HepG2 (cell line): ENCODE results near the gene ATG9A. TPM values are rescaled to one million over a fixed set of nuclear protein-coding genes. Genes with fewer than 3 reads are reported as not detected.

Experiments used
- AHR ChIP-seq: IDR thresholded peaks from 2 replicates; pipeline ENCODE4 v1.6.1; 2018; ENCODE audit warnings: missing genetic modification reagents, missing compliant biosample characterization
- CERS6 ChIP-seq: sonication (generic); formaldehyde crosslinking; IDR thresholded peaks from 2 replicates; pipeline ENCODE4 v1.5.0; 2020; ENCODE audit warnings: missing genetic modification reagents
- ELF3 ChIP-seq: IDR thresholded peaks from 2 replicates; pipeline ENCODE4 v1.6.1; 2016; ENCODE audit warnings: missing genetic modification reagents, missing compliant biosample characterization
- GZF1 ChIP-seq: sonication (generic); formaldehyde crosslinking; IDR thresholded peaks from 2 replicates; pipeline ENCODE4 v1.5.1; 2020; ENCODE audit warnings: mild to moderate bottlenecking, missing genetic modification reagents
- KDM5B ChIP-seq: sonication (generic); formaldehyde crosslinking; IDR thresholded peaks from 2 replicates; pipeline ENCODE4 v1.4.0; 2020; ENCODE audit warnings: missing genetic modification reagents, mild to moderate bottlenecking, borderline replicate concordance
- KLF13 ChIP-seq: sonication (generic); formaldehyde crosslinking; IDR thresholded peaks from 2 replicates; pipeline ENCODE4 v1.4.0; 2020; ENCODE audit warnings: mild to moderate bottlenecking, missing genetic modification reagents
- MNT ChIP-seq: fragments of 450-650 bp; IDR thresholded peaks from 2 replicates; pipeline ENCODE4 v1.6.1; 2016
- MTERF4 ChIP-seq: sonication (generic); formaldehyde crosslinking; IDR thresholded peaks from 2 replicates; pipeline ENCODE4 v1.8.0; 2023; ENCODE audit warnings: mild to moderate bottlenecking, missing genetic modification reagents
- NONO ChIP-seq, 2 experiments: fragments of 450-650 bp in 1 of 2; sonication (generic) in 1 of 2; formaldehyde crosslinking in 1 of 2; IDR thresholded peaks in 1 of 2; conservative IDR thresholded peaks in 1 of 2; 2 replicates each; pipeline versions ENCODE4 v1.6.1 to v1.8.0; 2017 to 2022; ENCODE audit warnings: mild to moderate bottlenecking in 1 of 2, missing genetic modification reagents in 1 of 2, moderate library complexity in 1 of 2
- SIX1 ChIP-seq: sonication (generic); formaldehyde crosslinking; IDR thresholded peaks from 2 replicates; pipeline ENCODE4 v1.4.0; 2020; ENCODE audit warnings: missing genetic modification reagents, borderline replicate concordance
- SMC3 ChIP-seq: IDR thresholded peaks from 2 replicates; pipeline ENCODE4 v1.6.1; 2011; ENCODE audit warnings: low read length, improper control_type of control experiment
- THRA ChIP-seq: sonication (generic); formaldehyde crosslinking; IDR thresholded peaks from 2 replicates; pipeline ENCODE4 v1.4.0; 2020; ENCODE audit warnings: missing genetic modification reagents, borderline replicate concordance
- ZBTB21 ChIP-seq: sonication (generic); formaldehyde crosslinking; IDR thresholded peaks from 2 replicates; pipeline ENCODE4 v1.4.0; 2020; ENCODE audit warnings: missing genetic modification reagents
- ZFP36L1 ChIP-seq: sonication (generic); formaldehyde crosslinking; IDR thresholded peaks from 2 replicates; pipeline ENCODE4 v1.8.0; 2022; ENCODE audit warnings: mild to moderate bottlenecking, missing genetic modification reagents, moderate library complexity
- ZNF124 ChIP-seq: sonication (generic); formaldehyde crosslinking; IDR thresholded peaks from 2 replicates; pipeline ENCODE4 v1.4.0; 2020; ENCODE audit warnings: missing genetic modification reagents
- ZNF317 ChIP-seq: sonication (generic); formaldehyde crosslinking; IDR thresholded peaks from 2 replicates; pipeline ENCODE4 v1.5.0; 2020; ENCODE audit warnings: mild to moderate bottlenecking, missing genetic modification reagents
- ZNF510 ChIP-seq: sonication (generic); formaldehyde crosslinking; IDR thresholded peaks from 2 replicates; pipeline ENCODE4 v1.4.0; 2020; ENCODE audit warnings: low read depth, mild to moderate bottlenecking, missing genetic modification reagents
- ZNF546 ChIP-seq: sonication (generic); formaldehyde crosslinking; conservative IDR thresholded peaks from 2 replicates; pipeline ENCODE4 v1.8.1; 2023; ENCODE audit warnings: mild to moderate bottlenecking, missing genetic modification reagents
- ZNF567 ChIP-seq: sonication (generic); formaldehyde crosslinking; IDR thresholded peaks from 2 replicates; pipeline ENCODE4 v1.8.1; 2023; ENCODE audit warnings: mild to moderate bottlenecking, missing genetic modification reagents, borderline replicate concordance
- ZNF782 ChIP-seq: sonication (generic); formaldehyde crosslinking; IDR thresholded peaks from 2 replicates; pipeline ENCODE4 v1.4.0; 2020; ENCODE audit warnings: missing genetic modification reagents, mild to moderate bottlenecking, borderline replicate concordance
- ZNF850 ChIP-seq: sonication (generic); formaldehyde crosslinking; conservative IDR thresholded peaks from 2 replicates; pipeline ENCODE4 v1.9.0; 2021; ENCODE audit warnings: mild to moderate bottlenecking, missing genetic modification reagents
- polyA plus RNA-seq, 8 experiments: library from polyadenylated mRNA; depleted of rRNA in 3 of 8; stranded (reverse) in 7 of 8; unstranded in 1 of 8; fragments of >200 nt; fragmentation: Illumina TruSeq in 4 of 8; extraction: Trizol in 4 of 8; gene quantifications; 2 replicates each; pipeline versions ENCODE4 v1.2.1 to v1.2.3, GENCODE V29; 2011 to 2016; ENCODE audit warnings: low read depth in 4 of 8, missing spikeins in 1 of 8, mixed read lengths in 1 of 8; ENCODE audit not compliant: insufficient read depth in 1 of 8
- total RNA-seq, 5 experiments: library from RNA; depleted of rRNA; stranded (reverse); fragments of >200 nt; fragmentation: Illumina TruSeq; extraction: Trizol; gene quantifications; 2 replicates each; pipeline ENCODE4 v1.2.3, GENCODE V29; 2016; ENCODE audit warnings: low read depth in 1 of 5

Gene ATG9A
- total and polyA plus RNA-seq, 2 of the 13 experiments (the other 11 are each of a cell fraction or from before 2014, with no cell fraction given) = 35.0 to 131 TPM

GRCh38 chr2:219277703-219278654 lies 48.5 kb upstream of the ATG9A start (continued):
- peak; percentile 54; the same call in 1 of the 2 replicates for TF ChIP-seq THRA (CRISPR knock-in tag)
- no peak for TF ChIP-seq ZBTB21 (CRISPR knock-in tag)
- TF ChIP-seq MNT = no peak
- TF ChIP-seq ELF3 = peak; percentile 64
- peak; percentile 81 for TF ChIP-seq ZNF510 (CRISPR knock-in tag)
- peak; percentile 80 for TF ChIP-seq KDM5B (CRISPR knock-in tag)
- TF ChIP-seq KLF13 (CRISPR knock-in tag) = no peak; the same call in 1 of the 2 replicates
- no peak for TF ChIP-seq GZF1 (CRISPR knock-in tag)
- 0 out of 2 replicates have a peak, but pooled peaks have one; percentile 47 for TF ChIP-seq ZNF317
- peak; percentile 49; the same call in 1 of the 2 replicates for TF ChIP-seq ZNF124 (CRISPR knock-in tag)
- 0 out of 2 replicates have a peak, but pooled peaks have one; percentile 25 for TF ChIP-seq SIX1 (CRISPR knock-in tag)
- peak; percentile 52 for TF ChIP-seq SMC3
- peak; percentile 77; the same call in 1 of the 2 replicates for TF ChIP-seq ZNF567 (CRISPR knock-in tag)
- TF ChIP-seq ZFP36L1 (CRISPR knock-in tag) = no peak
- TF ChIP-seq CERS6 (CRISPR knock-in tag) = no peak
- 0 out of 2 replicates have a peak, but pooled peaks have one; percentile 50 for TF ChIP-seq AHR (CRISPR knock-in tag)
- no peak for TF ChIP-seq ZNF546 (CRISPR knock-in tag)
- no peak for TF ChIP-seq ZNF782 (CRISPR knock-in tag)
- TF ChIP-seq NONO (IDR thresholded peaks at IDR 0.05) = no peak
- 0 out of 2 replicates have a peak, but pooled peaks have one; percentile 21 for TF ChIP-seq NONO (CRISPR knock-in tag; conservative IDR thresholded peaks at IDR 0.05)
- peak; percentile 70 for TF ChIP-seq MTERF4
- TF ChIP-seq ZNF850 = no peak
